GM23338 (cell line): ENCODE measurements around the gene BICC1.

Source experiments
- EZH2phosphoT487 ChIP-seq: fragments of 200-600 bp; sonication (generic); IDR thresholded peaks from one replicate; pipeline ENCODE4 v1.8.1; 2018; ENCODE audit warnings: antibody characterized with exemption; ENCODE audit not compliant: unreplicated experiment
- JUNB ChIP-seq: IDR thresholded peaks from one replicate; pipeline ENCODE4 v1.6.1; 2016; ENCODE audit warnings: antibody characterized with exemption; ENCODE audit not compliant: unreplicated experiment
- POLR2AphosphoS5 ChIP-seq: IDR thresholded peaks from 2 replicates; pipeline ENCODE4 v1.6.1; 2016; ENCODE audit warnings: antibody characterized with exemption, low read depth

DNA sequence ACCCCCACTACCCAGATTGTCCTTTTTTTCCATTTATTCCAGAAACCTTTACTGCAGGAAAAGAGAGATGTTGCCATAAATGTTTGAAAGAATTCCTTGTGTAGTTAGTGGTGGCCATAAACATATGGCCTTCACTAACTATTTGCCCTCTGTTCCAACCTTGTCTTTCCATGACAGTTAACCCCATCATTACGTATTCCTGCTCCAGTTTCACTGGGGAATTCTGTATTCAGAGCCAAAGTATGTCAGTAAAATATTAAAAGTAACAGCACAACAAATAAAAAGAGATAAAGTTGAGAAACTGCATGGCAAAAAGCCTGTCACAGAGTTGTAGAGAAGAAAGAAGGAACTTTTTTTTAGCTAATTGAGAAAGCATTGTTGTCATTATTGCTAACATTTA, 261.3 kb downstream of the BICC1 start:
- TF ChIP-seq POLR2AphosphoS5 (no peak), EZH2phosphoT487 (no peak), JUNB (no peak)
